Activated naive CD8-positive, alpha-beta T cell treated with anti-CD3 and anti-CD28 coated beads, Interleukin-2, amount 50 U/mL, for 24 hours (primary cell): ENCODE measurements around the gene NLRP13.

Experiments
- ATAC-seq: fragments of 150-1000 bp; cut with Tn5 transposase; one replicate; pipeline ENCODE4 v1.10.0; 2021
- DNase-seq: peaks from one replicate; pipeline ENCODE4 v3.0.0; 2021
- H3K27ac Mint-ChIP-seq: one replicate; pipeline ENCODE4 v1.8.0; 2021; ENCODE audit warnings: mild to moderate bottlenecking, mixed read lengths
- H3K27me3 Mint-ChIP-seq: one replicate; pipeline ENCODE4 v1.8.0; 2021; ENCODE audit warnings: mixed read lengths
- H3K36me3 Mint-ChIP-seq: one replicate; pipeline ENCODE4 v1.8.0; 2021; ENCODE audit warnings: low read depth, mixed read lengths
- H3K4me1 Mint-ChIP-seq: one replicate; pipeline ENCODE4 v1.8.0; 2021; ENCODE audit warnings: mixed read lengths
- H3K4me3 Mint-ChIP-seq: one replicate; pipeline ENCODE4 v1.8.0; 2021; ENCODE audit warnings: mild to moderate bottlenecking, moderate library complexity, mixed read lengths
- H3K9me3 Mint-ChIP-seq: one replicate; pipeline ENCODE4 v1.8.0; 2021; ENCODE audit warnings: mixed read lengths

NLRP13 gene

DNA sequence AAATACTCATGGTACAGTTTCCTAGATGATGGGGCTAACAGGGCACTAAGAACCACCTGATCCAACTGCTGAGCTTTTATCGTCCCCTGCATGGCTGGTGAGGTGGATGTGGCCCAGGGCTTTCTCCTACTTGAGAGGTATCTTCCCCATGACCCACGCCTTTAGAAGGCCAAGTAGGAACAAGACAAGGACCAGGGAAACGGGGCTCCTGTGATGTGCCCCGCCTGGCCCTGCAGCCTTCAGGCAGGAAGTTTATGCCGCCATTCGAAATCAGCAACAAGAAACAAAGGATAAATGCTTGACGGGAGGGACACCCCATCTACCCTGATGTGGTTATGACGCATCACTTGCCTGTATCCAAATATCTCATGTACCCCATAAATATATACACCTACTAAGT, 4.1 kb downstream of the NLRP13 start:
- Mint-ChIP-seq H3K9me3 (peaks cover 21% of the 10 kb centered on the region), H3K4me1 (no peaks in the 10 kb centered on the region), H3K4me3 (no peak overlapping the region), H3K27me3 (peaks cover 1% of the 10 kb centered on the region), H3K27ac (no peak overlapping the region), H3K36me3 (no peaks in the 10 kb centered on the region)
- no peak for ATAC-seq
- no peak for DNase-seq

DNA sequence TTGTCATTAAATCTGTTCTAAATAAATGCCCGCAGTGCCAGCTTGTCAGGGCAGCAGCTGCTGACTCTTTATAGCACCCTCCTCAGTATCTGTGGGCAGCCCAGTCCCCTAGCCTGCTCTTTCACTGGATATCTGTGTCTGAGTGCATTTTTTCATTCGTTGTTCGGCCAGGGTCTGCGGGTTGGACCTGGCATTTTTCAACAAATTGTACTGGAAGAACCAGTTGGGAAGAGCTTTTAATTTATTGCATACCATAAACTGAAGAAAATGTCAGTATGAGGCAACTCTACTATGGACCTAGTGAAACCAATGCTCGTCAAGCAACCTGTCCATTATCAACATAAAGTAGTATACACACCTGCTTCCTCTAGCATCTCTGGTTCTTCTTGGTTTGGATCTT, 8.6 kb downstream of the NLRP13 start:
- Mint-ChIP-seq H3K4me1 (no peaks in the 10 kb centered on the region), H3K9me3 (peaks cover 36% of the 10 kb centered on the region), H3K27ac (no peak overlapping the region), H3K36me3 (peaks cover 2% of the 10 kb centered on the region), H3K4me3 (no peak overlapping the region), H3K27me3 (no peaks in the 10 kb centered on the region)
- ATAC-seq (no peak), DNase-seq (no peak)

DNA sequence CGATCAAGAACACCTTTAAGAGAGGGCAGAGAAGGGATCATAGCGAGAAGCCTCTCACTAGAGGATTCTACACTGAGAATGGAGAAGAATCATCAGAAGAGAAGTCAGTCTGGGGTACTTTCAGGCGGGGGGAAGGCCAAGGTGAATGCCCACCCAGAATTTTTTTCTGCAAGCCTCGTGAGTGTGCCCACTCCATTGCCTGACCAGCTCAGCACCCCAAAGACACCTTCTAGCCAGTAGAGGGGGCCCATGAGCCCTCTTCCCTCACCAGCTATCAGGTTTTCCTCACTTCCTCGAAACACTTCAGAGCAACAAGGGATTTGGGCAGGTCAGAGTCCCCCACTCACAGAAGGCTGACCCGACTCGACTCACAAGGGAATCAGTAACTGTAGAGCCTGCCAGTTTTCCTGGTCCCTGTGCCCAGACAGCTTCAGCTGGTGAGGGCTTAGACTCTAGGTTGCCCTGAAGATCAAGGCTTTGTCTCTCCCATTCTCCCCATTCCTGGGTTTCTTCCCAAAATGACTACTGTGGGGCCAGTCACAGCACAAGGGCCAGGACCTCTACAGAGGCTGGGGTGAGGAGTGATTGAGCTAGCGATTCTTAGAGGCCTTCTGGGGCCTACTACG, 18.4 kb downstream of the NLRP13 start:
- H3K36me3 Mint-ChIP-seq = peaks cover 1% of the 10 kb centered on the region
- DNase-seq (no peak), ATAC-seq (no peak)
- H3K27me3 Mint-ChIP-seq = peaks cover 5% of the 10 kb centered on the region
- no peaks in the 10 kb centered on the region for H3K4me1 Mint-ChIP-seq
- H3K4me3 Mint-ChIP-seq = no peak overlapping the region
- no peak overlapping the region for H3K27ac Mint-ChIP-seq
- peaks cover 18% of the 10 kb centered on the region for H3K9me3 Mint-ChIP-seq

DNA sequence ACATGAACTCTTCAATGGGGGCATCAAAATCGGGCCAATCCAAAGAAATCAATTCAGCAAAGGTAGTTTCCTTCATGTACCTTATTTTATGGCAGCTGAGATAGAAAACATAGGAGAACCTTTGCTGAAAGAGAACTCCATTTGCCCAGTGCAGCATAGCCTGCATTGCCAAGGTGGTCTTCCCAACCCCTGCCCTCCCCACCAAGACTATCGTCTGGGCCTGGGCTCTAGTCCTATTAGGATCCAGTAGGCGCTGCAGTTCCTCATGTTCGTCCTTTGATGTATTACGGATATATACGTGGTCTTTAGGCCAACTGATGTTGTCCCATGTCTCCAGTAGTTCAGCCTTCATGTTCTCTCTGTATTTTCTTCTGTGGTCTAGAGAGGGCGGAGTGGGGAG, 19.2 kb downstream of the NLRP13 start:
- DNase-seq = no peak
- Mint-ChIP-seq H3K27ac (no peak overlapping the region), H3K4me3 (no peak overlapping the region), H3K27me3 (peaks cover 5% of the 10 kb centered on the region), H3K36me3 (peaks cover 1% of the 10 kb centered on the region), H3K4me1 (no peaks in the 10 kb centered on the region), H3K9me3 (peaks cover 10% of the 10 kb centered on the region)
- no peak for ATAC-seq

DNA sequence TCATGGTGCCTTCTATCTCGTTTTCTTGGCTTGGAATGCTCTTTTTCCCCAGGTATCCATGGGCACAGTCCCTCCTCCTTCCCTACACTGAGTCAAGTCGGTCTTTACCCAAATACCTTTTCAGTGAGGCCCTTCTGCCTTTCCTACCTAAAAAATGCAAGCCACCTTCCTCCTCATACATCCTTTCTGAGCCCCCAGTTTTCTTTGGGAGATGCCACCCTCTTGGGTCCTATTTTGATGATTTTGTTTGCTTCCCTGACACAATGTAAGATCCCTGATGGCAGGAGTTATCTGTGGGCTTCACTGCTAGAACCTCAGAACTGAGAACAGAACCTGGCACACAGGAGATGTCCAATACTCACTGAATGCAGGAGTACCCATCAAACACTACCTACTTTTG, 22.3 kb downstream of the NLRP13 start:
- H3K9me3 Mint-ChIP-seq = peaks cover 3% of the 10 kb centered on the region
- no peaks in the 10 kb centered on the region for H3K4me1 Mint-ChIP-seq
- H3K27me3 Mint-ChIP-seq = peaks cover 3% of the 10 kb centered on the region
- H3K4me3 Mint-ChIP-seq = no peak overlapping the region
- peaks cover 1% of the 10 kb centered on the region for H3K36me3 Mint-ChIP-seq
- no peak for DNase-seq
- no peak for ATAC-seq
- no peak overlapping the region for H3K27ac Mint-ChIP-seq

DNA sequence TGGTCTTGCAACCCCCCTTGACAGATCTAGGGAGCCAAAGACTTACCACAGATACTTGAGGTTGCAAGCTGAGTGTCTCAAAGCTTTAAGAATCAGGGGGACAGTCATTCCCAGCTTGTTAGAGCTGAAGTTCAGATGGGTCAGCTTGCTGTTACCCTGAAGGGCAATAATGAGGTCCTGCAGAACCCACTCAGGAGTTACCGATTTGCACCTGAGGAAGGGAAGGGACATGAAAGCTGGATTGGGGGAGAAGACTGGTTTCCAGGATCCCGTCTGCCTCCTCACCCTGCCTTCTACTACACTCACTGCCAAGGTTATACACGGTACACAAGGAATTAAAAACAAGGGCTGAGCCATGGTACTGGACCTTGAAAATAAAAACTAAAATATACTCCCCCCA, 24.4 kb downstream of the NLRP13 start:
- no peaks in the 10 kb centered on the region for H3K4me1 Mint-ChIP-seq
- H3K36me3 Mint-ChIP-seq = no peaks in the 10 kb centered on the region
- H3K27ac Mint-ChIP-seq = no peak overlapping the region
- no peak for DNase-seq
- no peak for ATAC-seq
- H3K27me3 Mint-ChIP-seq = peaks cover 2% of the 10 kb centered on the region
- peaks cover 4% of the 10 kb centered on the region for H3K9me3 Mint-ChIP-seq
- no peak overlapping the region for H3K4me3 Mint-ChIP-seq

DNA sequence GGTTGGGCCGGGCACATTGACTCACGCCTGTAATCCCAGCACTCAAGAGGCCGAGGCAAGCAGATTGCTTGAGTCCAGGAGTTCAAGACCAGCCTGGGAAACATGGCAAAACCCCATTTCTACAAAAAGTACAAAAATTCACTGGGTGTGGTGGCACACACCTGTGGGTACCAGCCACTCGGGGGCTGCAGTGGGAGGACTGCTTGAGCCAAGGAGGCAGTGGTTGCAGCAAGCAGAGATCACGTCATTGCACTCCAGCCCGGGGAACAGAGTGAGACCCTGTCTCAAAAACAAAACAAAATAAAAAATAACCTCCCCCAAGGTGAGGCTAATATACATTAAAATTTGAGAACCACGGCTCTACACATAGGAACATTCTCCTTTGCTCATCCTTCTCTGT, 24.9 kb downstream of the NLRP13 start:
- Mint-ChIP-seq H3K4me1 (no peaks in the 10 kb centered on the region), H3K27me3 (peaks cover under 1% of the 10 kb centered on the region), H3K36me3 (no peaks in the 10 kb centered on the region), H3K4me3 (no peak overlapping the region), H3K9me3 (peaks cover 4% of the 10 kb centered on the region), H3K27ac (no peak overlapping the region)
- no peak for DNase-seq
- ATAC-seq = no peak

DNA sequence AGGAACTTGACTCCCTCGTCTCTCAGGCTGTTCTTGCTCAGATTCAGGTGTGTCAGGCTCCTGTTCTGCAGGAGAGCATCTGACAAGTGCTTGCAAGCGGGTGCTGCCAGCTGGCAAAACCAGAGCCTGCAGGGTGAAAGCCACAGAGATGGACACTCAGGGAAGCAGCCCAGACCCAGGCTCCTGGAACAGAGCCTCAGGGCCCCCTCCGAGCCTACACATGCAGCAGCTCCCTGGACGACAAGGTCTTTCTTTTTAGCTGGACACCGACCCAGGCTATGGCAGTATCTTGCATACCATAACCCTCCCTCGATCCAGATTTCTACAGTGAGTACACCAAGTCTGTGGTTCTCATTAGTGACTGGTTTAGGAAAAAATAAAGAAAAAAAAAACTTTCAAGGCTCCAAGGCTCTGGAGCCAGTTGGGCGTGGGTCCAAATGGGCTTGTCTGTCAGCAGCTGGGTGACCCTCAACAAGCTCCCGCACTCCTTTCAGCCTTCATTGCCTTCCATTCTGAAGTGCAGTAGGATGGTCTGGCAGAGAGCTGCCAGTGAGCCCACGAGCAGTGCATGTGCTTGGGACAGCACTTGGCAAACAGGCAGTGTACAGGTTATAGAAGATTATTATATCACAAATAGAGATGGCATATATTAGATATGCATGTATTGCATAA, 29.9 kb downstream of the NLRP13 start:
- no peaks in the 10 kb centered on the region for H3K36me3 Mint-ChIP-seq
- peaks cover 7% of the 10 kb centered on the region for H3K9me3 Mint-ChIP-seq
- H3K4me1 Mint-ChIP-seq = no peaks in the 10 kb centered on the region
- H3K4me3 Mint-ChIP-seq = no peak overlapping the region
- DNase-seq = no peak
- no peak for ATAC-seq
- H3K27ac Mint-ChIP-seq = no peak overlapping the region
- H3K27me3 Mint-ChIP-seq = no peaks in the 10 kb centered on the region

DNA sequence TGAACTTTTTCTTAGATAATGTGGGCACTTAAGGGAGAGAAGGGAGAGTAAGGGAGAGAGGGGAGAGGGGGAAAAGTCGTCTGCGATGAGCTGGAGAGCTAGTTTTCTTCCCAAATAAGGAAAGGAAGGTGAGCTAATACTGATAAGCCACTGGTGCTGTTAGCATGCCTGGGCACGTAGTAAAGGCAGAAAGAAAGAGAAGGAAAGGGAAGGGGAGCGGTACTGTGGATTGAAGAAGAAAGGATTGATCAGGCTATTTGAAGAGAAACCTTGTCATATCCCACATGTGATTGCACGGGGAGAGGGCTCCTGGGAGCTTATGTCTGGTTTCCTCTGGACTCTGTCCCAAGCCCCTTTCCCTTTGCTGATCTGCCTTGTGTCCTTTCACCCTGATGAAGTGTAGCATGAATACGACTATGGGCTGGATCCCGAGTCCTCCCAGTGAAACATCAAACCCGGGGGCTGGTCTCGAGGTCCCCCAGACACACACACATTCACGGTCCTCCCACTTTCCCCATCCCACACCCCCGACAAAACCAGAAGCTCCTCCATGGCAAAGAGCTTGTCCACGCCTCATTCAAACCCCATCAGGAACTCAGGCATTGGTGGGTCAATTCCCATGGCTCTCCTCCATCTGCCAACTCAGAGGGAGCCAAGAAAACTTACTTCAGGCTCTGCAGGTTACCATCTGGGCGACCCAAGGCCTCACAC, 30.6 kb downstream of the NLRP13 start:
- no peaks in the 10 kb centered on the region for H3K36me3 Mint-ChIP-seq
- H3K27me3 Mint-ChIP-seq = no peaks in the 10 kb centered on the region
- H3K27ac Mint-ChIP-seq = no peak overlapping the region
- H3K9me3 Mint-ChIP-seq = peaks cover 12% of the 10 kb centered on the region
- H3K4me3 Mint-ChIP-seq = no peak overlapping the region
- DNase-seq = no peak
- H3K4me1 Mint-ChIP-seq = no peaks in the 10 kb centered on the region
- ATAC-seq = no peak

DNA sequence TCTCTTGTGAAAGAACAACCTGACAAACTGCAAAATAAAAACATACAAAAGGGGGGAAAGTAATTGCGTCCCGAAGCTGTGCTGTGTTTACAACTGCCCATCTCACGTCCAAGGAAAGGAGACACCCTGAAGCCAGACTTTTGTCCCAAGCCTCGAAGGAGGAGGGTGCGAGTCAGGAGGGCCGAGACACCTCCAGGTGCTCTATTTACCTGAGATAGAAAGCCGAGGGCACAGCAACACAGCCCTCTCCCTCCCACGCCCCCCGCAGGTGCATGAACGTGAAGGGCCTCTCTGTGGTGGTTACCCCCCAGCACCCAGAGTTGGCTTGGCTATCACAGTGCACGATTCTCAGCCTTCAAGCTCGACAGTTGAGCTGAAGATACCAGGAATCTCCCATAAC, 33.2 kb downstream of the NLRP13 start:
- Mint-ChIP-seq H3K9me3 (peaks cover 14% of the 10 kb centered on the region), H3K4me3 (no peak overlapping the region), H3K27me3 (no peaks in the 10 kb centered on the region), H3K27ac (no peak overlapping the region), H3K4me1 (no peaks in the 10 kb centered on the region), H3K36me3 (no peaks in the 10 kb centered on the region)
- no peak for DNase-seq
- ATAC-seq = no peak

DNA sequence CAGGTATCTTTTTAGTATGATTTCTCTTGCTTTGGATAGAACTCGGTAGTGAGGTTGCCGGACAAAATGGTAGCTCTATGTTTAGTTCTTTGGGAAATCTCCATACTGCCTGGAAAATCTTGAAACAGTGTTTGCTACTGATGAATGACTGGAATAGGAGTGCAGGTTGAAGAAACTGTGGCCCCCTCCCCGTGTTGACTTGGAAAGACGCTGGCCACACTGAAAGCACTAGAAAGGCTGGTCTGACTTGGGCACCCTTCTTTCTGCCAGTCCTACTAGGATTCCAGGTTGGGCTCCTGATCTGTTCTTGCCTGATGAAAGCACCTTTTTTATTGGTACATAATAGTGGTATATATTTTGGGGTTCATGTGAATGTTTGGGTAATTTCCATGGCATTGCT, 49.5 kb downstream of the NLRP13 start:
- H3K9me3 Mint-ChIP-seq = peaks cover 26% of the 10 kb centered on the region
- no peak for ATAC-seq

DNA sequence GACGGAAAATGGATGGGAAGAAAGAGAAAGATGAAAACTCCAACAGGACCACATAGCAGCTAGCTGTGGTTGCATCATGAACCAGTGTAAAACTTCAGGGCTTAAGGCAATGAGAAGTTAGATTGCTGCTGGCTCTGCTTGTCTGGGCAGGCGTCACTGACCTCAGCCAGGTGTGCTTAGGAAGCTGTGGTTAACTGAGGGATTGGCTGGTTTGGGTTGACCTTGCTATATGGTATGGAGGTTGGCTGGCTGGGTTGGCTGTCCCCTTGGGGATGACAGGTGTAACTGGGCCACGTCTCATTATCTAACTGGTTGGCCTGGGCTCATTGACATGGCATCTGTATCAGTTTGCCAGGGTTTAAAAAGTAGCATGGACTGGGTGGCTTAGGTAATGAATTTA, 54.9 kb downstream of the NLRP13 start:
- H3K27ac Mint-ChIP-seq = no peak overlapping the region
- peaks cover 34% of the 10 kb centered on the region for H3K9me3 Mint-ChIP-seq
- no peaks in the 10 kb centered on the region for H3K36me3 Mint-ChIP-seq

More for the DNA sequence above, 49.5 kb downstream of the NLRP13 start:
- Mint-ChIP-seq H3K27me3 (peaks cover 2% of the 10 kb centered on the region), H3K4me1 (no peaks in the 10 kb centered on the region), H3K27ac (no peak overlapping the region), H3K4me3 (no peak overlapping the region), H3K36me3 (no peaks in the 10 kb centered on the region)
- DNase-seq = no peak

DNA sequence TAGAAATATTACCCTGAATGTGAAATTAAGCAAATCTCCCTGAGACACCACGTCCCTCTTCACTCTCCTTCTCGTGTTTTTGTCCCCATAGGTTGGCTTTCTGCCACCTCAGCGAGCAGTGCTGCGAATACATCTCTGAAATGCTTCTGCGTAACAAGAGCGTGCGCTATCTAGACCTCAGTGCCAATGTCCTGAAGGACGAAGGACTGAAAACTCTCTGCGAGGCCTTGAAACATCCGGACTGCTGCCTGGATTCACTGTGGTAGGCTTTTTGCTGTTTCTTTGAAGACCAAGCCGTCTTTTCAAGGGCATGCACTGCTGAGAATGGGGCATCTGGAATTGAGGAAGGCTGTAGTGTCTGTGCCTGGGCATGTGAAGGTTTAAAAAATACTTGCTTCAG, 61.4 kb downstream of the NLRP13 start:
- Mint-ChIP-seq H3K36me3 (no peaks in the 10 kb centered on the region), H3K9me3 (peaks cover 39% of the 10 kb centered on the region), H3K27me3 (peaks cover 8% of the 10 kb centered on the region)

More for the DNA sequence above, 54.9 kb downstream of the NLRP13 start:
- Mint-ChIP-seq H3K4me3 (no peak overlapping the region), H3K27me3 (no peaks in the 10 kb centered on the region), H3K4me1 (no peaks in the 10 kb centered on the region)
- ATAC-seq (no peak), DNase-seq (no peak)

DNA sequence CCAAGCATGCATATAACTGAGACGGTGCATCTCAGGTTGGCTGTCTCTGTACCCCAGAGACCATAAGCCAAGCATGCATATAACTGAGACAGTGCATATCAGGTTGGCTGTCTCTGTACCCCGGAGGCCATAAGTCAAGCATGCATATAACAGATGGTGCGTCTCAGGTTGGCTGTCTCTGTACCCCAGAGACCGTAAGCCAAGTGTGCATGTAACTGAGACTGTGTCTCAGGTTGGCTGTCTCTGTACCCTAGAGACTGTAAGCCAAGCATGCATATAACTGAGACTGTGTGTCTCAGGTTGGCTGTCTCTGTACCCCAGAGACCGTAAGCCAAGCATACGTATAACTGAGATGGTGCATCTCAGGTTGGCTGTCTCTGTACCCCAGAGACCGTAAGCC, 65.0 kb downstream of the NLRP13 start:
- no peaks in the 10 kb centered on the region for H3K4me1 Mint-ChIP-seq
- H3K27me3 Mint-ChIP-seq = peaks cover 8% of the 10 kb centered on the region
- peaks cover 34% of the 10 kb centered on the region for H3K9me3 Mint-ChIP-seq
- no peaks in the 10 kb centered on the region for H3K36me3 Mint-ChIP-seq
- no peak overlapping the region for H3K4me3 Mint-ChIP-seq
- DNase-seq (no peak), ATAC-seq (no peak)
- H3K27ac Mint-ChIP-seq = no peak overlapping the region

More for the DNA sequence above, 61.4 kb downstream of the NLRP13 start:
- Mint-ChIP-seq H3K4me3 (no peak overlapping the region), H3K4me1 (no peaks in the 10 kb centered on the region), H3K27ac (no peak overlapping the region)
- no peak for ATAC-seq
- no peak for DNase-seq

DNA sequence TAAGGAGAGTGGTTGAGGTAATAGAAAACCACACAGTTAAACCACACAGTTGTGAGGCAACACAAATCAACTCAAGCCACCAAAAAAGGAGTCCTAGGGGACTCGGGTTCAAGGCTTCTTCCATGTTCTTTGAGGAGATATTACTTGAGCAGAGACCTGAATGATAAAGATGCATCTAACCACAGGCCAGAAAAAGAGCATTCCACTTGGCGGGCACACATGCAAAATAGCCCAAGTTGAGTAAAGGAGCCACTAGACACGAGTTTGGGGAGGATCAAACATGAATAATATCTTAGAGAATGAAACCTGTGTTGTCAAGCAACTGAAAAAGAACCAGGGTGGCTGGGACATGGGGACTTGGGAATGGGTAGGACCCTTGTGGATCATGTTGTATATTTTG, 65.6 kb downstream of the NLRP13 start:
- no peak overlapping the region for H3K4me3 Mint-ChIP-seq
- no peak overlapping the region for H3K27ac Mint-ChIP-seq
- peaks cover 8% of the 10 kb centered on the region for H3K27me3 Mint-ChIP-seq
- no peaks in the 10 kb centered on the region for H3K36me3 Mint-ChIP-seq
- DNase-seq = no peak
- H3K9me3 Mint-ChIP-seq = peaks cover 32% of the 10 kb centered on the region
- ATAC-seq = no peak
- no peaks in the 10 kb centered on the region for H3K4me1 Mint-ChIP-seq
